H9 (cell line): ENCODE data around the gene CRMP1. TPM values are rescaled to one million over a fixed set of nuclear protein-coding genes. Genes with fewer than 3 reads are reported as not detected.

Experiments
- DNase-seq: peaks from one replicate; pipeline ENCODE4 v3.0.0-alpha.2; 2017
- H2AFZ ChIP-seq: one replicate; pipeline ENCODE4 v1.6.1; 2013; ENCODE audit warnings: mild to moderate bottlenecking, low read length, control low read depth, moderate library complexity
- H2AK5ac ChIP-seq: 2 replicates; pipeline ENCODE4 v1.6.1; 2013; ENCODE audit warnings: low read length, control low read depth, mixed read lengths; ENCODE audit not compliant: insufficient read length
- H2BK120ac ChIP-seq: one replicate; pipeline ENCODE4 v1.6.1; 2013; ENCODE audit warnings: low read depth, mild to moderate bottlenecking, low read length, control low read depth, inconsistent platforms; ENCODE audit not compliant: poor library complexity, severe bottlenecking
- H2BK12ac ChIP-seq: 2 replicates; pipeline ENCODE4 v1.6.1; 2013; ENCODE audit warnings: low read length, control low read depth, mixed read lengths, low read depth; ENCODE audit not compliant: insufficient read length
- H2BK15ac ChIP-seq: 2 replicates; pipeline ENCODE4 v1.6.1; 2013; ENCODE audit warnings: low read depth, low read length, control low read depth
- H2BK20ac ChIP-seq: one replicate; pipeline ENCODE4 v1.6.1; 2013; ENCODE audit warnings: low read depth, mild to moderate bottlenecking, low read length, control low read depth, inconsistent platforms; ENCODE audit not compliant: poor library complexity, severe bottlenecking
- H2BK5ac ChIP-seq: 2 replicates; pipeline ENCODE4 v1.6.1; 2013; ENCODE audit warnings: low read length, control low read depth, mixed read lengths; ENCODE audit not compliant: insufficient read length
- H3K14ac ChIP-seq: 2 replicates; pipeline ENCODE4 v1.6.1; 2013; ENCODE audit warnings: low read length, control low read depth; ENCODE audit not compliant: insufficient read depth
- H3K18ac ChIP-seq: 2 replicates; pipeline ENCODE4 v1.6.1; 2013; ENCODE audit warnings: low read depth, mild to moderate bottlenecking, mixed read lengths, low read length, control low read depth; ENCODE audit not compliant: insufficient read length
- H3K23ac ChIP-seq: 2 replicates; pipeline ENCODE4 v1.6.1; 2013; ENCODE audit warnings: low read length, control low read depth, mixed read lengths, low read depth; ENCODE audit not compliant: insufficient read length
- H3K23me2 ChIP-seq: 2 replicates; pipeline ENCODE4 v1.6.1; 2013; ENCODE audit warnings: low read depth, mild to moderate bottlenecking, mixed read lengths, low read length, control low read depth; ENCODE audit not compliant: insufficient read length, poor library complexity, severe bottlenecking
- H3K27ac ChIP-seq: 2 replicates; pipeline ENCODE4 v1.5.1; 2013; ENCODE audit warnings: low read length, control low read depth, mixed read lengths, low read depth; ENCODE audit not compliant: insufficient read length
- H3K27me3 ChIP-seq: 2 replicates; pipeline ENCODE4 v1.6.1; 2013; ENCODE audit warnings: low read length, control low read depth, inconsistent platforms; ENCODE audit not compliant: insufficient read depth
- H3K4ac ChIP-seq: 2 replicates; pipeline ENCODE4 v1.6.1; 2013; ENCODE audit warnings: low read depth, mild to moderate bottlenecking, control low read depth, inconsistent platforms, low read length, moderate library complexity
- H3K4me1 ChIP-seq: 2 replicates; pipeline ENCODE4 v1.6.1; 2013; ENCODE audit warnings: low read length, control low read depth, inconsistent platforms; ENCODE audit not compliant: insufficient read depth
- H3K4me2 ChIP-seq: 2 replicates; pipeline ENCODE4 v1.6.1; 2013; ENCODE audit warnings: low read length, control low read depth, mixed read lengths; ENCODE audit not compliant: insufficient read length, insufficient read depth
- H3K56ac ChIP-seq: 2 replicates; pipeline ENCODE4 v1.6.1; 2013; ENCODE audit warnings: low read depth, mild to moderate bottlenecking, mixed read lengths, low read length, control low read depth; ENCODE audit not compliant: insufficient read length
- H3K79me1 ChIP-seq: 2 replicates; pipeline ENCODE4 v1.6.1; 2013; ENCODE audit warnings: low read depth, mild to moderate bottlenecking, moderate library complexity, low read length, control low read depth, inconsistent platforms; ENCODE audit not compliant: insufficient read depth, poor library complexity, severe bottlenecking
- H3K79me2 ChIP-seq: 2 replicates; pipeline ENCODE4 v1.6.1; 2013; ENCODE audit warnings: low read length, control low read depth, inconsistent platforms; ENCODE audit not compliant: insufficient read depth
- H3K9ac ChIP-seq: 2 replicates; pipeline ENCODE4 v1.6.1; 2013; ENCODE audit warnings: low read length, control low read depth, mixed read lengths; ENCODE audit not compliant: insufficient read length; ENCODE audit errors: extremely low read depth
- H3K9me3 ChIP-seq: one replicate; pipeline ENCODE4 v1.6.1; 2013; ENCODE audit warnings: low read depth, low read length, inconsistent platforms; ENCODE audit not compliant: control insufficient read depth
- H3T11ph ChIP-seq: one replicate; pipeline ENCODE4 v1.6.1; 2013; ENCODE audit warnings: mild to moderate bottlenecking, low read length, control low read depth, inconsistent platforms
- H4K20me1 ChIP-seq: one replicate; pipeline ENCODE4 v1.6.1; 2013; ENCODE audit not compliant: control insufficient read depth, insufficient read length, insufficient read depth
- H4K5ac ChIP-seq: 2 replicates; pipeline ENCODE4 v1.6.1; 2013; ENCODE audit warnings: low read depth, mild to moderate bottlenecking, mixed read lengths, low read length, control low read depth; ENCODE audit not compliant: insufficient read length
- H4K8ac ChIP-seq: replicated peaks from 2 replicates; pipeline ENCODE4 v1.6.1; 2013; ENCODE audit warnings: low read length, control low read depth, mixed read lengths, low read depth; ENCODE audit not compliant: insufficient read length
- H4K91ac ChIP-seq: 2 replicates; pipeline ENCODE4 v1.6.1; 2013; ENCODE audit warnings: low read depth, mild to moderate bottlenecking, moderate library complexity, mixed read lengths, low read length, control low read depth; ENCODE audit not compliant: insufficient read length
- H3K27ac Mint-ChIP-seq, 3 experiments: 2 replicates in 2 of 3; 3 replicates in 1 of 3; pipeline ENCODE4 v1.8.0; 2020 to 2021; ENCODE audit warnings: mixed read lengths in 3 of 3, mild to moderate bottlenecking in 1 of 3, moderate library complexity in 1 of 3
- H3K27me3 Mint-ChIP-seq: 2 replicates; pipeline ENCODE4 v1.8.0; 2021; ENCODE audit warnings: low read depth, mild to moderate bottlenecking, moderate library complexity, mixed read lengths
- H3K36me3 Mint-ChIP-seq, 3 experiments: 2 replicates in 2 of 3; 3 replicates in 1 of 3; pipeline ENCODE4 v1.8.0; 2020 to 2021; ENCODE audit warnings: low read depth in 3 of 3, mixed read lengths in 3 of 3; ENCODE audit not compliant: insufficient read depth in 1 of 3
- H3K4me1 Mint-ChIP-seq, 2 experiments: 2 replicates each; pipeline ENCODE4 v1.8.0; 2020; ENCODE audit warnings: mixed read lengths in 2 of 2
- H3K4me3 Mint-ChIP-seq, 2 experiments: 2 replicates in 1 of 2; 3 replicates in 1 of 2; pipeline ENCODE4 v1.8.0; 2020 to 2021; ENCODE audit warnings: mild to moderate bottlenecking in 2 of 2, mixed read lengths in 2 of 2, moderate library complexity in 1 of 2
- H3K9me3 Mint-ChIP-seq, 2 experiments: 2 replicates in 1 of 2; 3 replicates in 1 of 2; pipeline ENCODE4 v1.8.0; 2020; ENCODE audit warnings: mild to moderate bottlenecking in 2 of 2, mixed read lengths in 2 of 2, moderate library complexity in 1 of 2
- WGBS: extraction: QIAGEN DNeasy Blood & Tissue Kit; methylation state at CpG from one replicate; pipeline ENCODE4 v1.1.7; 2013; ENCODE audit warnings: missing lambda C conversion rate, low lambda C conversion rate, mixed read lengths; ENCODE audit not compliant: insufficient read length; ENCODE audit errors: extremely low coverage; 5-methylcytosine and 5-hydroxymethylcytosine counted together
- total RNA-seq: library from RNA; stranded (reverse); gene quantifications from 2 replicates; pipeline ENCODE4 v1.2.1, GENCODE V29; 2021
- TF ChIP-seq, protein P1 (sequence below): fragments of 200-600 bp; sonication (generic); conservative IDR thresholded peaks from 3 replicates; pipeline ENCODE4 v1.8.0; 2021; ENCODE audit warnings: antibody characterized with exemption, mild to moderate bottlenecking

CRMP1 gene
- total RNA-seq, 1 experiment from 2014 or later: 71.6 TPM

DNA sequence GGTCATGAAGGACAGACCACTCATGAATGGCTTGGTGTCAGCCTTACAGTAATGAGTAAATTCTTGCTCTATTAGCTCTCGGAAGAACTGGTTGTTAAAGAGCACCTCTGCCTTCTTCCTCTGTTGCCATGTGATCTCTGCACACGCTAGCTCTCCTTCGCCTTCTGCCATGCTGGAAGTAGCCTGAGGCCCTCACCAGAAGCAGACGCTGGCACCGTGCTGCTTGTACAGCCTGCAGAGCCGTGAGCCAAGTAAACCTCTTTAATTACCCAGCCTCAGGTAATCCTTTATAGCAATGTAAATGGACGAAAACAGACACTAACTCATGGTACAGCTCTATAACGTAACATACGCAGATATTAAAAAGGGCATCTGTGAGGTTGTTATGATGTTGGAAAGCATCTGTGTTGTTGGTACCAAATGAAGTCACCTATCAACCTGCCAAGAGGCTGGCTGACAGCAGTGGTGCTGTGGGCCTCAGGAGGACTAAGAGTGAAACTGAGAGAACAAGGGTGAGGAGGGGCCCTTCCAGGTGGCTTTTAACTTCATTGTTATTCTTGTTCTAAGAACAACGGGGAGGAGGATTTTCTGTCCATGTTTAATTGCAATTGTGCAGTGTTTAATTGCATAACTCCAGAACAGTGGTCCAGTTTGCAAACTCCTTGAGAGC is 69.2 kb downstream of the CRMP1 start:
- TF ChIP-seq, protein P1, sequence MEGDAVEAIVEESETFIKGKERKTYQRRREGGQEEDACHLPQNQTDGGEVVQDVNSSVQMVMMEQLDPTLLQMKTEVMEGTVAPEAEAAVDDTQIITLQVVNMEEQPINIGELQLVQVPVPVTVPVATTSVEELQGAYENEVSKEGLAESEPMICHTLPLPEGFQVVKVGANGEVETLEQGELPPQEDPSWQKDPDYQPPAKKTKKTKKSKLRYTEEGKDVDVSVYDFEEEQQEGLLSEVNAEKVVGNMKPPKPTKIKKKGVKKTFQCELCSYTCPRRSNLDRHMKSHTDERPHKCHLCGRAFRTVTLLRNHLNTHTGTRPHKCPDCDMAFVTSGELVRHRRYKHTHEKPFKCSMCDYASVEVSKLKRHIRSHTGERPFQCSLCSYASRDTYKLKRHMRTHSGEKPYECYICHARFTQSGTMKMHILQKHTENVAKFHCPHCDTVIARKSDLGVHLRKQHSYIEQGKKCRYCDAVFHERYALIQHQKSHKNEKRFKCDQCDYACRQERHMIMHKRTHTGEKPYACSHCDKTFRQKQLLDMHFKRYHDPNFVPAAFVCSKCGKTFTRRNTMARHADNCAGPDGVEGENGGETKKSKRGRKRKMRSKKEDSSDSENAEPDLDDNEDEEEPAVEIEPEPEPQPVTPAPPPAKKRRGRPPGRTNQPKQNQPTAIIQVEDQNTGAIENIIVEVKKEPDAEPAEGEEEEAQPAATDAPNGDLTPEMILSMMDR: no peak
- Histone ChIP-seq H3K4me1 (no peaks in the 10 kb centered on the region), H3K9me3 (no peaks in the 10 kb centered on the region), H3K79me2 (no peaks in the 10 kb centered on the region), H4K5ac (no peak overlapping the region), H2BK20ac (no peak overlapping the region), H4K91ac (no peak overlapping the region), H3T11ph (no peak overlapping the region), H3K14ac (no peak overlapping the region), H3K9ac (no peak overlapping the region), H4K20me1 (peaks cover 2% of the 10 kb centered on the region), H2BK120ac (no peak overlapping the region), H2BK12ac (no peak overlapping the region), H3K18ac (no peak overlapping the region), H3K23ac (no peak overlapping the region), H3K4me2 (no peak overlapping the region), H3K27me3 (no peaks in the 10 kb centered on the region), H3K23me2 (no peaks in the 10 kb centered on the region), H2BK15ac (no peak overlapping the region), H2AK5ac (no peak overlapping the region), H3K27ac (no peak overlapping the region), H4K8ac (no peak overlapping the region), H2AFZ (no peak overlapping the region), H3K4ac (no peak overlapping the region), H3K79me1 (no peaks in the 10 kb centered on the region), H2BK5ac (no peak overlapping the region), H3K56ac (no peak overlapping the region)
- Mint-ChIP-seq H3K9me3 (no peaks in the 10 kb centered on the region; a peak in 1 of 5 replicates), H3K36me3 (peaks cover 59 to 80% (median 70%) of the 10 kb centered on the region in 3 experiments), H3K27ac (no peak overlapping the region), H3K27me3 (no peaks in the 10 kb centered on the region), H3K4me3 (no peak overlapping the region), H3K4me1 (peaks cover 2% of the 10 kb centered on the region in 2 experiments; a peak in 1 of 4 replicates)
- WGBS: no CpG with 5 or more reads among the region's 10 CpGs
- no peak for DNase-seq
